Lower leg skin (tissue), 4 donors: ENCODE results near the gene LZTFL1. TPM values are rescaled to one million over a fixed set of nuclear protein-coding genes. Genes with fewer than 3 reads are reported as not detected.

Source experiments
- DNase-seq, 2 donors: peaks; one replicate each; pipeline ENCODE4 v3.0.0-alpha.2; 2019; ENCODE audit warnings: low spot score in 2 of 2
- H3K4me3 ChIP-seq: fragments of 200-600 bp; sonication (generic); 2 replicates; pipeline ENCODE4 v1.5.1; 2017; ENCODE audit warnings: mild to moderate bottlenecking, low read depth; ENCODE audit not compliant: poor library complexity, severe bottlenecking
- POLR2A ChIP-seq, 2 donors: fragments of 450-650 bp; IDR thresholded peaks; one replicate each; pipeline ENCODE4 v1.6.1; 2016 to 2017; ENCODE audit warnings: antibody characterized with exemption in 2 of 2, mild to moderate bottlenecking in 1 of 2, moderate library complexity in 1 of 2
- WGBS, 2 donors: methylation state at CpG; one replicate each; pipeline ENCODE4 v1.1.5; 2018; 5-methylcytosine and 5-hydroxymethylcytosine counted together
- intact Hi-C: fragments of 100-400 bp; cut with DNase I; formaldehyde crosslinking; loops from one replicate; pipeline ENCODE4 v1.15.0; 2023; ENCODE audit warnings: low total_unique reads
- total RNA-seq, 4 donors: library from RNA; depleted of rRNA; stranded (reverse); fragments of >200 nt; gene quantifications; one replicate each; pipeline ENCODE4 v1.1.0, GENCODE V29; 2016
- TF ChIP-seq, protein P1 (sequence below), 3 donors: fragments of 450-650 bp; IDR thresholded peaks; one replicate each; pipeline ENCODE4 v1.5.1; 2016; ENCODE audit warnings: antibody characterized with exemption in 3 of 3, mild to moderate bottlenecking in 3 of 3, moderate library complexity in 2 of 3

Gene LZTFL1
- total RNA-seq, 4 donors from 2014 or later, result 15.2 to 24.1 (median 18.5) TPM

GRCh38 chr3:45806072-45806471 lies 35.8 kb downstream of the LZTFL1 start:
- no peak overlapping the region for H3K4me3 ChIP-seq
- TF ChIP-seq, protein P1, sequence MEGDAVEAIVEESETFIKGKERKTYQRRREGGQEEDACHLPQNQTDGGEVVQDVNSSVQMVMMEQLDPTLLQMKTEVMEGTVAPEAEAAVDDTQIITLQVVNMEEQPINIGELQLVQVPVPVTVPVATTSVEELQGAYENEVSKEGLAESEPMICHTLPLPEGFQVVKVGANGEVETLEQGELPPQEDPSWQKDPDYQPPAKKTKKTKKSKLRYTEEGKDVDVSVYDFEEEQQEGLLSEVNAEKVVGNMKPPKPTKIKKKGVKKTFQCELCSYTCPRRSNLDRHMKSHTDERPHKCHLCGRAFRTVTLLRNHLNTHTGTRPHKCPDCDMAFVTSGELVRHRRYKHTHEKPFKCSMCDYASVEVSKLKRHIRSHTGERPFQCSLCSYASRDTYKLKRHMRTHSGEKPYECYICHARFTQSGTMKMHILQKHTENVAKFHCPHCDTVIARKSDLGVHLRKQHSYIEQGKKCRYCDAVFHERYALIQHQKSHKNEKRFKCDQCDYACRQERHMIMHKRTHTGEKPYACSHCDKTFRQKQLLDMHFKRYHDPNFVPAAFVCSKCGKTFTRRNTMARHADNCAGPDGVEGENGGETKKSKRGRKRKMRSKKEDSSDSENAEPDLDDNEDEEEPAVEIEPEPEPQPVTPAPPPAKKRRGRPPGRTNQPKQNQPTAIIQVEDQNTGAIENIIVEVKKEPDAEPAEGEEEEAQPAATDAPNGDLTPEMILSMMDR (IDR thresholded peaks at IDR 0.05), result no peak
- 87 to 90% methylated on average over 3 of the region's 3 CpGs for WGBS, 2 donors
- no peak for DNase-seq
- intact Hi-C loops, result no loop called here

- no peak for DNase-seq
- TF ChIP-seq, protein P1 (IDR thresholded peaks at IDR 0.05), result no peak
- TF ChIP-seq POLR2A (IDR thresholded peaks at IDR 0.05), result no peak
- no peak overlapping the region for H3K4me3 ChIP-seq
- intact Hi-C loops, result no loop called here
- WGBS, 2 donors, result 75 to 90% methylated on average over 5 of the region's 5 CpGs
Observed at GRCh38 chr3:45803252-45803935, 38.5 kb downstream of the LZTFL1 start.

DNA sequence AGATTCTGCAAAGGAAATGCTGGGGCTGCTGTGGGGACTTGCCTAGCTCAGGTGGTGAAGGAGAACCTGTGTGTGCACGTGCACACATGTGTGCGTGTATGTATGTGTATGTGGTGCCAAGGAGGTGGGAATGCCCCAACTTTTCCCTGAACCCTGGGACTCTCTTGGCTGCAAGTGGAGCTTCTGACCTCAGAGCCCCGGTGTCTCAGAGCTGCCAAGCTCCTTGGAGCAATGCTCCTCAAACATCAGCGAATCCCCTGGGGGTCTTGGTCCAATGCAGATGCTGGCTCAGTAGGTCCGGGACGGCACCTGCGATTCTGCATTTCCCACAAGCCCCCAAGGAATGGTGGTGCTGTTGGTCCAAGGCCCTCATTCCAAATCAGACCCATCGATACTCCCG lies 39.8 kb downstream of the LZTFL1 start:
- no peak for DNase-seq
- TF ChIP-seq, protein P1 (IDR thresholded peaks at IDR 0.05), result no peak
- no peak for TF ChIP-seq POLR2A (IDR thresholded peaks at IDR 0.05)
- no peak overlapping the region for H3K4me3 ChIP-seq
- 79 to 80% methylated on average over 9 of the region's 9 CpGs for WGBS, 2 donors
- intact Hi-C loops, result no loop called here

DNA sequence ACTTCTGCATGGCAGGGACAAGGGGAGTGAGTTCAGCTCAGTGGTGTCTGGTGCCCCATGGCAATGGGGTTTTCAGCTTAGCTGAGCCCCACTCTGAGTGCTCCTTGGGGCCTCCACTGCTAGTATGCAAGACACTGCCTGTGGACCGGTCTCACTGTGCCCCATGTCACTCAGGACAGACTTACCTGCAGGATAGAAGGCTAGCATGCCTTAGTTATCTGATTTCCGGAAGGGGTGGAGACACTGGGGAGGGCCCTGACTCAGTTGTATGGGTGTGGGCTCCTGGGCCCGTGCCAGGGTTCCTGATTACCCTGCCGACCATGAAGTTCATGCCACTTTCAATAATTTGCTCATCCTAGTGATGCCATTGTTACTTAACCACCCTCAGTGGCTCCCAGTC lies 41.3 kb downstream of the LZTFL1 start:
- intact Hi-C loops, result no loop called here
- H3K4me3 ChIP-seq, result no peak overlapping the region
- 55 to 56% methylated on average over 4 of the region's 4 CpGs for WGBS, 2 donors
- TF ChIP-seq, protein P1 (IDR thresholded peaks at IDR 0.05), result no peak
- no peak for TF ChIP-seq POLR2A (IDR thresholded peaks at IDR 0.05)
- DNase-seq, result no peak

DNA sequence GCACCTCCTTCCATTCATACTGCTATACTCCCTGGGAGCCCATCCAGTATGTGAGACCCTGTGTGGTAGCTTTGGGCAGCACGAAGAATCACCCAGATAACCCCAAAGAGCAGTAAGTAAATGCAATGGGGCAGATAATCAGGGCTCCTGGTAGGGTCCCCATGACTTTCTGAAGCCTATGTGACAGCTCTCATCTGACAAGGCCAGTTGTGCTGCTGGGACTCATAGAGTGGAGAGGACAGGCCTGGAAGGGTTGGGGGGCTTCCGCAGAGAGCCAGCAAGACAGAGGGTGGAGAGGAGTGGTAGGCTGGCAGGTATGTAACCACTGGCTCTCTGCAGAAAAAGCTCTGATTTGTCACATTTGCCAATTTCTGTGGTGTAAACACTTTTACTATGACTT lies 42.3 kb downstream of the LZTFL1 start:
- WGBS, 2 donors, result 92% methylated on average over 2 of the region's 2 CpGs
- TF ChIP-seq POLR2A (IDR thresholded peaks at IDR 0.05), result no peak
- TF ChIP-seq, protein P1 (IDR thresholded peaks at IDR 0.05), result no peak
- intact Hi-C loops, result no loop called here
- H3K4me3 ChIP-seq, result no peak overlapping the region
- DNase-seq, result peak in 1 of 2 donors; percentile 68

DNA sequence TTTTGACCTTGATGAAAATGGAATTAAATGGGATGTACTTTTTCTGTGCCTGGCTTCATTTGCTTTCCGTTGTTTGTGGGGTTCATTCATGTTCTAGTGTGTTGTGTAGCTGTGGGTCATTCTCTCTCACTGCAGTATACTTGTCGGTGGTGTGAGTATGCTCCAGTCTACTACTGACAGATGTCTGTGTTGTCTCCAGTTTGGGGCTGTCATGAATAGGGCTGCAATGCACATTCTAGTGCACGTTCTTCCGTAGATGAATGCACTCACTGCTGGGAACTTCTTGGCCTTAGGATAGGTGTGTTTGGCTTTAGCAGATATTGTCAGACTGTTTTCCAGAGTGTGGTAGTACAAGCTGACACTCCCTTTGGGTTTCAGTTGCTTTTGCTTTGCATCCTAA lies 43.9 kb downstream of the LZTFL1 start:
- 66 to 74% methylated on average over 4 of the region's 4 CpGs for WGBS, 2 donors
- DNase-seq, result peak in 1 of 2 donors; percentile 2
- TF ChIP-seq POLR2A (IDR thresholded peaks at IDR 0.05), result no peak
- TF ChIP-seq, protein P1 (IDR thresholded peaks at IDR 0.05), result no peak
- intact Hi-C loops, result no loop called here
- H3K4me3 ChIP-seq, result no peak overlapping the region
